HS-27A (cell line): ENCODE measurements around the gene PIGC.
"Not testable (repeated sequence)": the region's sequence is repeated elsewhere in the genome, so short reads cannot be mapped to it uniquely, and the experiment has no call there.

Experiments used
- DNase-seq: peaks from one replicate; pipeline ENCODE4 v3.0.0-alpha.2; 2012; ENCODE audit warnings: low read depth, missing footprints

The PIGC gene

GRCh38 chr1:172466795-172467407 lies 23.0 kb upstream of the PIGC start:
- no peak for DNase-seq

DNA sequence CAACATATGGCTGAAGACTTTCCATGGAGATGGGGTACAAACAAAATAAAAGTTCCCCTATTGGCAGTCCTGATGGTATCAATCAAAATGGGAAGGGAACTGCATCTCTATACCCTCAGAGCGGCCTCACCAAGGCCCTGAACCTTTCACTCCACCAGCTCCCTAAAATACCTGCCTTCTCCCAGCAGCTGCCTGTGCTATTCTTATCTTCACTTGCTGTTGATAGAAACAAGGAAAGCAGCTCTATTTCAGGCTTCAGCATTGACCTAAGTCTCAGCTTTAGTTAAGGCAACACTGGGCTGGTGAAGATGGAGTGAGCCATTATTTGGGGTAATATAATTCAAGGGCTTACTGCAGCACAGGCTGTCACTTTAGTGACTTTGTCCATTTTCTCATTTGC lies 21.7 kb upstream of the PIGC start:
- no peak for DNase-seq

- no peak for DNase-seq
Observed at GRCh38 chr1:172460887-172461315, 17.0 kb upstream of the PIGC start.

DNA sequence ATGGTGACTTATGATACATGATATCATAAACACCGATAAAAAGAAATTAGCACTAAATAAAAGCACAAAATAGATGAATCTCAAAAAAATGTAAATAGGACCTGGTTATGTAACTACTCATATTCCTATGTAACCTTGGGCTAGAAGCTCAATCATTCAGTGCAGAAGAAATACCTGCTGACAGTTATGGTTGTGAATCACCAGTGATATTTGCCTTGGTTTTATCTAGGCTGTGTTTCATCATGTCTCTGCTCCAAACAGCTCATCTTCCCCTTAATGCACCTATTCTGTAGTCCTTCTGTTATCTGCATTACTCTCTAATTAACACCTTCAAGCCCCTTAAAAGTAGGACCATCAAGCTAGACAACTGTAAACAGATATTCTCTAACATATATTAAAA lies 16.3 kb upstream of the PIGC start:
- no peak for DNase-seq

GRCh38 chr1:172457479-172458130 lies 13.7 kb upstream of the PIGC start:
- no peak for DNase-seq

DNA sequence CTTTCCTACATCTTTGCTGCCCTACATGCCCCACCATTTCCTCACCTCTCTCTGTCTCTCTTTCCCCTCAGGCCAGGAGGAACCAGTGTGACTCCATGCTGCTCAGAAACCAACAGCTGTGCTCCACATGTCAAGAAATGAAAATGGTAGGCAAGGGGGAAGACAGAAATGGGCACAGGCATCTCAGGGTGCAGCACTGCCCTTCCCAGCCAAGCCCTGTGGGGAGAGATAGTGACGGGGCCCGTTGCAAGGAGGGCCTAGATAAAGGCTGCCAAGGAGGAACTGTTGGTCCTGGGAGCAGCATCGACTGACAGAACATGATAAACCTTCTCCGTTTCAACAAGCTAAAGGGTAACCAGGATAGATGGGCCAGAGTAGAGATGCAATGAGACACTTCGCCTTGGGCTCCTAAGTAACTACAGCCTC lies 12.5 kb upstream of the PIGC start:
- DNase-seq = no peak

DNA sequence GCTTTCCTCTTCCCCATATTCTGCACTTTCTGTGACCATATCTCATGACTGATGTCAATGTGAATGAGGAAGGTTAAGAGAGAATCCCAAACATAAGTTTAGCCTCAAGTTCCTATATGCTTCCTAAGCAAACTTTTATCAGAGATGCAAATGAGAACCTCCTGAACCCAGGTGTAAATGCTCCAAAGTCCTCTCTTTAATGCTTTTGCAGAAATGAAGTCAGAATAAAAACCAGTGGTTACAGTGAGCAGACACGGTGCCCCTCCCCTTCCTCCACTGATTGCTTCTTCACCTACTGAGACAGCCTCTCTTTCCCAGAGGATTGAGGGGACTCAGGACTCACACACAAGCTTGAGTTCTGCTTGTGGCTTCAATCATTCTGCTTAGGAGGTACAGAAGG lies 11.6 kb upstream of the PIGC start:
- DNase-seq = no peak

- no peak for DNase-seq
Observed at GRCh38 chr1:172453607-172454006, 9.7 kb upstream of the PIGC start.

DNA sequence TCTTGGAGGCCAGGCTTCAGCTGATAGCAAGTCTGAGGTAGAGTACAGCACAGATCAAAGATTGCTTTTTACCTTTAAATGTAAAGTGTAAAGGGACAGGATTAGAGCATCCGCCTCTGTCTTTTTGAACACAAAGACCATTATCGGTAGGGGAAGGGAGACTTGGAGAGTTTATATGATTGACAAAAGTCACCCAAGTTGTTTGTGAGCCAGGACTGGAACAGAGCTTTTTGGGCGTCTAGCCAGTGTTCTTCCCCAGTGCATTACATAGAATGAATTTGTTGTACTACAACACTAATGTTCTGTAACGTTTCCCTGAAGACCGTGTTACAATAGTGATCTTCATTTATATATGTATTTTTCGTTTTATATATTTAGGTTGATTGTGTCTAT lies 9.3 kb upstream of the PIGC start:
- no peak for DNase-seq

DNA sequence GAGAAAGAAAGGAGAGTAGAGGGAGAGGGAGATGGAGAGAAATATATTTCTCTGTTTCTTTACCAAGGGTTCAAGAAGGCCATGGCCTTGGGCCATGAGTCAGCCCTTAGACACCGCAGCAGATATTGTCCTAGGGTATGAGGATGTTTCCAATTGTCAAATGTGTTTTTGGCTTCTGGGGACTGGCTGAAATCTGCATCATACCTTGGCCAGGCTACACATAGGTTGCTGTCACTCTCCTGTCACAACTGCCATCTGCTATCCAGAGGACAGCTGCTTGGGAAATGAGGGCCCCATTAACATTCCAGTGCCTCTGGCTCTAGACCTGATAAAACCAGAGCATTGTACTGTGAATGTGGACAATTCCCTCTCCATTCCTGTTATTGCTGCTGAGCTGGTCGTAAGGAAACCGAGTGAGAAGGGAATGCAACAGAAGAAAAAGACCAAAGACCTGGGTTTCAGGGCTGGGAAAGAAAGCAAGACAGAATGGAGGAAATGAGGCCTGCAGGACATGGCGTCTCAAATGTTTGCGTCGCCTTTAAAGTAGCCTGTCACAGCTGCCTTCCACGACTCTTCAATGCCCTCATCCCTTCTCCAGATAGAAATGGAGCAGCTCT lies 8.8 kb upstream of the PIGC start:
- DNase-seq = no peak

- no peak for DNase-seq
Observed at GRCh38 chr1:172451002-172451443, 7.2 kb upstream of the PIGC start.

DNA sequence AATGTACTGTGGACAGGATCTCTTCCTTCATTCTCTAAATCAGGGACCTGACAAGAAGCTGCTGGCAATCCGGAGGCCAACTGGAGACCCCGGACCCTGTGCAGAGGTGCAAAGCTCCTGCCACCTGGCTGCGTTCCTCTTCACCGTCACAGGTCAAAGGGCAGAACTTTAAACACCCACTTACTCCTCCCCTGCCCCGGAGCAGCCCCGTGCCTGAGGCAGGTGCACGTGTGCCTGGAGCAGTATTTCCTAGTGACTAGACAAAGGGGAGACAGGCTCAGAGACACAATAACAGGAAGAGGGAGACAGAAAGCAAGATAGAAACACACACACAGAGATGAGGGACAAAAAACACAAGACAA lies 6.6 kb upstream of the PIGC start:
- DNase-seq = no peak

GRCh38 chr1:172449585-172450523 lies 6.0 kb upstream of the PIGC start:
- DNase-seq = no peak

- no peak for DNase-seq
Observed at GRCh38 chr1:172448995-172449584, 5.2 kb upstream of the PIGC start.

- no peak for DNase-seq
Observed at GRCh38 chr1:172447641-172448040, 3.8 kb upstream of the PIGC start.

GRCh38 chr1:172446547-172446946 lies 2.7 kb upstream of the PIGC start:
- DNase-seq = no peak

DNA sequence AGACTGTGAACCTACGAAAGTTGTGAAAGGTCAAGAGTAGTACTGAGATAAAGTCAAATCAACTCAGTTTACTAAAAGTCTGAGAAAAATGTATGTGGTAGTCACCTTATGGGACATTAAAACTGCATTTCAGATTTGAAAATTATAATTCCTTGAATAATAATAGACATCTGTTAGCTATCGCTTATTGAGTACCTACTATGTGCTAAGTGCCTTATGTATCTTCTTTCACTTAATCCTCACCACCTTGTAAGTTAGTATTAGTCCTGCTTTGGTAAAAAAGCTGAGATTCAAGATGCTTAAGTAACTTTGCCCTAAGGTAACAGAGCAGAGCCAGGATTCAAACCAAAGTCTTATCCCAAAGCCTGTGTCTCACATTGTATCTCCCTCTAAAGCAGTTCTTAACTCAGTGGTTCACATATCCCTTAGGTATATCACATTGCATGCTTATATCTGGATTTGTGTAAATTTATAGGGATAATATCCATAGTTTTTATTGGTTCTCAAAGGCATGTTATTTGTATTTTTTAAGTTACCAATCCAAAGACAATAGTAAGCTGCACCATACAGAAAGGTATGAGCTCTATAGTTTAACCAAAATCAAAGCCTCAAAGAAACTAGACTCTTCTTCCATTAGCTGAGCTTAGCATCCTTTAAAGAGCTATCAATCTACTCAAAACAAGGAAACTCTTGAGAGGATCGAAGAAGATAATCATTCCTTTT lies 865 bp downstream of the PIGC start:
- DNase-seq = no peak

DNA sequence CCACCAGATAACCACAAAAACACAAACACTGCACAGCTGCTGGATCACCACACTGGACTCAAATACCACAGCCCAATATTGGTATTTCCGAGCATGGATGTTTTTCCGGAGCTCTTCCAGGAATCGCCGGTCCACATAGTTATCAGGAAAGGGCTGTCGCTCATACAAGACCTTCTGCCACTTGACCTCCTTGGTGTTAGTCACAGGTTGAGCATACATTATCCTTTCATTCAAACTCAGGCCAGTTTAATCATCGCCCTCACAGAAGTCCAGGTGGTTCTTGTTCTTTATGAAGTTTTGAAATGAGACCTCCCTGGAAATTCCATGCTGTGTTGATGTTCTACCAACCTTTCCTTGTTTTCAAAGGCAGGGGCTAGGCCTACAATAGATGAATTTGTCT lies 1.5 kb downstream of the PIGC start:
- DNase-seq = no peak

- not testable (repeated sequence) for DNase-seq
Observed at GRCh38 chr1:172437183-172437582, 6.7 kb downstream of the PIGC start.

DNA sequence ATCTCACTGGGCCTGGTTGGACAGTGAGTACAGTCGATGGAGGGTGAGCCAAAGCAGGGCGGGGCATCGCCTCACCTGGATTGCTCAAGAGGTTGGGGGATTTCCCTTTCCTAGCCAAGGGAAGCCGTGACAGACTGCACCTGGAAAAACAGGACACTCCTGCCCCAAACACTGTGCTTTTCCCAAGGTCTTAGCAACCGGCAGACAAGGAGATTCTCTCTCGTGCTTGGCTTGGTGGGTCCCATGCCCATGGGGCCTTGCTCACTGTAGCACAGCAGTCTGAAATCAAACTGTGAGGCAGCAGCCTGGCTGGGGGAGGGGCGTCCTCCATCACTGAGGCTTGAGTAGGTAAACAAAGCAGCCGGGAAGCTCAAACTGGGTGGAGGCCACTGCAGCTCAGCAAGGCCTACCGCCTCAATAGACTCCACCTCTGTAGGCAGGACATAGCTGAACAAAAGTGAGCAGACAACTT lies 12.1 kb downstream of the PIGC start:
- no peak for DNase-seq

- DNase-seq = no peak
Observed at GRCh38 chr1:172431204-172431603, 12.7 kb downstream of the PIGC start.

DNA sequence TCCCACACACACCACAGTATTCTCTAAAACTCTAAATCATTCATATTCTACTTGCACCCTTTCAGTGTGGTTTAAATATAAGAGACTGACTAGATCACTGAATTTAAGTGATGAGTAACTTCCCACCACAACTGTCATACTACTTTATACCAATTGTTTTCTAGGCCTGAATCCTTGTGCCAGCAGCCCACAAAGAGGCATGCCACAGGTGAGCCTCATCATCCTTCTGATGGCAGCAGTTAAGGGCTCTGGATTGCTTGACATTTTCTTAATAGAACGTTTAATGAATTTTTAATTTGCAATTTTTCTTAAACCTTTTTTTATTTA lies 13.8 kb downstream of the PIGC start:
- no peak for DNase-seq
